RWPE1 (cell line): ENCODE data around the gene MINK1.
A peak's percentile ranks its signal among the peaks of the same experiment; 100 is the strongest.
"Not testable (repeated sequence)": the region's sequence is repeated elsewhere in the genome, so short reads cannot be mapped to it uniquely, and the experiment has no call there.

Experiments used
- CTCF ChIA-PET: fragments of 350-600 bp; sonication (Branson Sonifier 250); formaldehyde crosslinking; extraction: SDS; loops from one replicate; lab custom pipeline; 2021; lab: Yijun Ruan, JAX
- POLR2A ChIA-PET: fragments of 400-600 bp; formaldehyde crosslinking; extraction: SDS; loops from one replicate; lab custom pipeline; 2020; ENCODE audit warnings: antibody characterized with exemption; ENCODE audit not compliant: low non-redundant PET; lab: Yijun Ruan, JAX
- DNase-seq: peaks from one replicate; pipeline ENCODE4 v3.0.0; 2012; ENCODE audit warnings: low spot score
- H3K27ac ChIP-seq: fragments of 450-650 bp; 2 replicates; pipeline ENCODE4 v1.5.1; 2017
- TF ChIP-seq, protein P1 (sequence below): fragments of 450-650 bp; conservative IDR thresholded peaks from 2 replicates; pipeline ENCODE4 v1.5.1; 2017; ENCODE audit warnings: low read depth, mild to moderate bottlenecking

The MINK1 gene

DNA sequence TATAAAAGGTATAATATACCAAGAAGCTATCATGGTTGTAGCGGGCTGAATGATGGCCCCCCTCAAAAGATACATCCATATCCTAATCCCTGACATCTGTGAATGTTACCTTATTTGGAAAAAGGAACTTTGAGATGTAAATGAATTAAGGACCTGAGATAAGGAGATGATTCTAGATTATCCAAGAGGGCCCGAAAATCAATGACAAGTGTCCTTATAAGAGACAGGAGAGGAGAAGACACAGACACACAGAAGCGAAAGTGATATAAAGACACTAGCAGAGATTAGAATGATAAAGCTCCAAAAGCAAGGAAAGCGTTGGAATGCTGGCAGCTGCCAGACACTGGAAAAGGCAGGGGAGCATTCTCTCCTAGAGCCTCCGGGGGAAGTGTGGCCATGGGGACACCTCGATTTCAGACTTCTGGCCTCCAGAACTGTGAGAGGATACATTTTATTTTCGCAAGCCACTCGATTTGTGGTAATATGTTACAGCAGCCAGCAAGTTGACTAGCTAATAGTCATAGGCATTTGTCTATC lies 86.4 kb downstream of the MINK1 start:
- TF ChIP-seq, protein P1, sequence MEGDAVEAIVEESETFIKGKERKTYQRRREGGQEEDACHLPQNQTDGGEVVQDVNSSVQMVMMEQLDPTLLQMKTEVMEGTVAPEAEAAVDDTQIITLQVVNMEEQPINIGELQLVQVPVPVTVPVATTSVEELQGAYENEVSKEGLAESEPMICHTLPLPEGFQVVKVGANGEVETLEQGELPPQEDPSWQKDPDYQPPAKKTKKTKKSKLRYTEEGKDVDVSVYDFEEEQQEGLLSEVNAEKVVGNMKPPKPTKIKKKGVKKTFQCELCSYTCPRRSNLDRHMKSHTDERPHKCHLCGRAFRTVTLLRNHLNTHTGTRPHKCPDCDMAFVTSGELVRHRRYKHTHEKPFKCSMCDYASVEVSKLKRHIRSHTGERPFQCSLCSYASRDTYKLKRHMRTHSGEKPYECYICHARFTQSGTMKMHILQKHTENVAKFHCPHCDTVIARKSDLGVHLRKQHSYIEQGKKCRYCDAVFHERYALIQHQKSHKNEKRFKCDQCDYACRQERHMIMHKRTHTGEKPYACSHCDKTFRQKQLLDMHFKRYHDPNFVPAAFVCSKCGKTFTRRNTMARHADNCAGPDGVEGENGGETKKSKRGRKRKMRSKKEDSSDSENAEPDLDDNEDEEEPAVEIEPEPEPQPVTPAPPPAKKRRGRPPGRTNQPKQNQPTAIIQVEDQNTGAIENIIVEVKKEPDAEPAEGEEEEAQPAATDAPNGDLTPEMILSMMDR, result no peak
- POLR2A ChIA-PET, result no interaction called here
- DNase-seq, result no peak
- CTCF ChIA-PET, result interaction anchor here (0.7 to 1.2 kb wide), 2 partner anchors 10 to 11 kb away, joined by 3 to 6 read pairs; no protein-coding TSS in a partner anchor
- H3K27ac ChIP-seq, result no peak overlapping the region

DNA sequence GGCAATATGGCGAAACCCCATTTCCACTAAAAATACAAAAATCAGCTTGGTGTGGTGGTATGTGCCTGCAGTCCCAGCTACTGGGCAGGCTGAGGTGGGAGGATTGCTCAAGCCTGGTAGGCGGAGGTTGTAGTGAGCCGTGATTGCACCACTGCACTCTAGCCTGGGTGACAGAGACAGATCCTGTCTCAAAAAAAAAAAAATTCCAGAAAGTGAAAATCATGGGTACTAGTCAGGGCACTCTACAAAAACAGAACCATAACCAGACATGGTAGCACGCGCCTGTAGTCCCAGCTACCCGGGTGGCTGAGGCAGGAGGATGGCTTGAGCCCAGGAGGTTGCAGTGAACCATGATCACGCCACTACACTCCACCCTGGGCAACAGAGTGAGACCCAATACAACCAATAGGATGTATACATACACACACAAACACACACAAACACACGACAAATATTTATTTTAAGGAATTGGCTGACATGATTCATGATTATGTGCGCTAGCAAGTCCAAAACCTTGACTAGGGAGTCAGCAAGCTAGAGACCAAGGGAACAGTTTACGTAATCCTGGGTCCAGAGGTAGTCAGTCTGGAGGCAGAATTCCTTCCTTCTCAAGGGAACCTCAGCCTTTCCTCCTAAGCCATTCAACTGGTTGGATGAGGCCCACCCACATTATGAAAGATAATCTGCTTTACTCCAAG lies 87.4 kb downstream of the MINK1 start:
- ChIA-PET POLR2A (no interaction called here), CTCF (interaction anchor here (0.7 kb wide), 1 partner anchor 11 kb away, joined by 3 read pairs; no protein-coding TSS in a partner anchor)
- H3K27ac ChIP-seq, result peak overlapping the region; percentile 50
- TF ChIP-seq, protein P1, result no peak
- DNase-seq, result no peak

DNA sequence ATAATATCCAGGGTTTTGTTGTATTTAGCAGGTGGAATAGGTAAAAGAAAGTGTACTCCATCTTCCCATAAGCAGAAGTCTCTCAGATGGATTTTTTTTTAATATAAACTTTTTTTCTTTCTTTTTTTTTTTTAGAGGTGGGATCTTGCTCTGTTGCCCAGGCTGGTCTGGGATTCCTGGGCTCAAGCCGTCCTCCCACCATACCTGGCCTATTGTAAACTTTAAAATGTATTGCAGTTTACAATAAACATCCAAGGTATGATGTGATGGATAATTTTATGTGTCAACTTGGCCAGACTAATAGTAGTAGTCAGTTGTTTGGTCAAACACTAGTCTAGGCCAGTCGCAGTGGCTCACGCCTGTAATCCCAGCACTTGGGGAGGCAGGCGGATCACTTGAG lies 88.2 kb downstream of the MINK1 start:
- H3K27ac ChIP-seq, result no peak overlapping the region
- DNase-seq, result no peak
- ChIA-PET CTCF (no interaction called here), POLR2A (no interaction called here)
- TF ChIP-seq, protein P1, result no peak

DNA sequence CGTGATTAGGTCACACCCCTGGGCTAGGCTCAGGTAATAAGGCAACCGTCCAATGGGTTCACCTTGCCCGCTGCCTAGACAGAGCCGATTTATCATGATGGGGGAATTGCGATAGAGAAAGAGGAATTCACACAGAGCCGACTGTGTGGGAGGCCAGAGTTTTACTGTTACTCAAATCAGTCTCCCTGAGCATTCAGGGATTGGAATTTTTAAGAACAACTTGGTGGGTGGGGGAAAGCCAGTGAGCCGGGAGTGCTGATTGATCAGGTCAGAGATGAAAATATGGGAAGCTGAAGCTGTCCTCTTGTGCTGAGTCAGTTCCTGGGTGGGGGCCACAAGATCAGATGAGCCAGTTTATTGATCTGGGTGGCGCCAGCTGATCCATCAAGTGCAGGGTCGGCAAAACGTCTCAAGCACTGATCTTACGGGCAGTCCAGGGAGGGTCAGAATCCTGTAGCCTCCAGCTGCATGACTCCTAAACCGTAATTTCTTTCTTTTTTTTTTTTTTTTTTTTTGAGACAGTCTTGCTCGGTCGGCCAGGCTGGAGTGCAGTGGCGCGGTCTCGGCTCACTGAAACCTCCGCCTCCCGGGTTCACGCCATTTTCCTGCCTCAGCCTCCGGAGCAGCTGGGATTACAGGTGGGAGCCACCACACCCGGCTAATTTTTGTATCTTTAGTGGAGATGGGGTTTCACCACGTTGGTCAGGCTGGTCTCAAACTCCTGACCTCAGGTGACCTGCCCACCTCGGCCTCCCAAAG lies 93.6 kb downstream of the MINK1 start:
- POLR2A ChIA-PET, result interaction anchor here (0.7 kb wide), 1 partner anchor 24 kb away, joined by 4 read pairs; no protein-coding TSS in a partner anchor
- CTCF ChIA-PET, H3K27ac ChIP-seq, DNase-seq: not testable (repeated sequence)

DNA sequence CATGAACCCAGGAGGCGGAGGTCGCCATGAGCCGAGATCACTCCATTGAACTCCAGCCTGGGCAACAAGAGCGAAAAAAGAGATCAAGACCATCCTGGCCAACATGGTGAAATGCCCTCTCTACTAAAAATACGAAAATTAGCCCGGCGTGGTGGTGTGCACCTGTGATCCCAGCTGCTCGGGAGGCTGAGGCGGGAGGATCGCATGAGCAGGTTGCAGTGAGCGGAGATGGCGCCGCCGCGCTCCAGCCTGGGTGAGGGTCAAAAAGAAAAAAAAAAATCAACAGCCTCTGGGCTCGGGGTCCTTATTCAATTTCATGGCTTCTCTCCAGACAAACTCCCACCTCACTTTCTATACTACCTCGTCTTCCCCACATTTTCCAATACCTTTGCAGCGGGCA lies 95.7 kb downstream of the MINK1 start:
- CTCF ChIA-PET, result no interaction called here
- TF ChIP-seq, protein P1, result no peak
- DNase-seq, result no peak
- POLR2A ChIA-PET, result no interaction called here
- H3K27ac ChIP-seq, result no peak overlapping the region

DNA sequence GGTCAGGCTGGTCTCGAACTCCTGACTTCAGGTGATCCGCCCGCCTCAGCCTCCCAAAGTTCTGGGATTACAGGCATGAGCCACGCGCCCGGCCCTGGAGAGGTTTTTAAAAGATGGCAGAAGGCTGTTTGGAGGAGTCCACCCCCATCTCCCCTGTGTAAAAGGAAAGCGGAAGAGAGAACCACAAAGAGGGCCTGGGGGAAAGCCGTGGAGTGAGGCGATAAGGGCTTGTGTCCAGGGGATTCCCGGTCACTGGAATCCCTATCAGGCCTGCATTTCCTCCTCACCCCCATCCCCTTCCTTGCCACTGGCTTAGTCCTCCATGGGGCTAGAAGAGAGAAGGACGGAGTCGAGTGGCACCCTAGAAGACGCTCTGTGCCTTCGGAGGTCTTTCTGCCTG lies 98.8 kb downstream of the MINK1 start, which contains the start of gene GP1BA:
GP1BA (plus strand) TSS at position 315 of the 400 bp plus-strand sequence. CDS start 328 bp downstream, outside the sequence.
- no peak within 1 kb of the TSS for H3K27ac ChIP-seq
- no peak for DNase-seq
- POLR2A ChIA-PET, result no interaction called here
- CTCF ChIA-PET, result no interaction called here
- TF ChIP-seq, protein P1, result no peak
